HG03342 (cell line): ENCODE measurements around the gene RHOT2.

Source experiments
- ATAC-seq: cut with Tn5 transposase; IDR thresholded peaks from one replicate; pipeline ENCODE4 v1.9.1; 2021; ENCODE audit warnings: mild to moderate bottlenecking, moderate library complexity; ENCODE audit not compliant: unreplicated experiment

The RHOT2 gene

DNA sequence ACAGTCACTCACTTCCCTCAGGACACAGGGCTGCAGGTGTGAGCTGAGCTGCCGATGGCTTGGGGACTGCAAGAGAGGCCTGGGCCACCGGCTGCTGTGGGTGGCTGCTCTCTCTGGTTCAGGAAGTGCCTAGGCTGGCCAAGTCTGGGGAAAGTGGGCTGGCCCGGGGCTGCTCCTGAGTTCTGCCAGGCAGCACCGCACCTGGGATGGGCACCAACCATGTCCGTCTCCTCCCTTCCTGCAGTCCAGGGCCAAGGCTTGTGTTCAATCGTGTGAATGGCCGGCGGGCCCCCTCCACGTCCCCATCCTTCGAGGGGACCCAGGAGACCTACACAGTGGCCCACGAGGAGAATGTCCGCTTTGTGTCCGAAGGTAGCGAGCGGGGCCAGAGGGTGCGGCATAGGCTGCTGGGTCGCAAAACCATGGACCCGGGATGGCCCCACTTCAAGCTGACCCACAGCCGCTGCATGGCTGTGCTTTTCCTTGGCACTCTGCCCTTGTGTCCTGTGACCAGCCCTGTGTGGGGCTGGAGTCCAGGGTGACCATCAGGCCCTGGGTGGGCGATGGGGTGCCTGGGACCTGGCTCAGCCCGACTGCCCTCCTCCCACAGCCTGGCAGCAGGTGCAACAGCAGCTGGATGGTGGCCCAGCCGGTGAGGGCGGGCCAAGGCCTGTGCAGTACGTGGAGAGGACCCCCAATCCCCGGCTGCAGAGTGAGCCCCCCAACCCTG, 20.6 kb upstream of the RHOT2 start:
- no peak for ATAC-seq

GRCh38 chr16:648071-648780, 19.7 kb upstream of the RHOT2 start:
- no peak for ATAC-seq

DNA sequence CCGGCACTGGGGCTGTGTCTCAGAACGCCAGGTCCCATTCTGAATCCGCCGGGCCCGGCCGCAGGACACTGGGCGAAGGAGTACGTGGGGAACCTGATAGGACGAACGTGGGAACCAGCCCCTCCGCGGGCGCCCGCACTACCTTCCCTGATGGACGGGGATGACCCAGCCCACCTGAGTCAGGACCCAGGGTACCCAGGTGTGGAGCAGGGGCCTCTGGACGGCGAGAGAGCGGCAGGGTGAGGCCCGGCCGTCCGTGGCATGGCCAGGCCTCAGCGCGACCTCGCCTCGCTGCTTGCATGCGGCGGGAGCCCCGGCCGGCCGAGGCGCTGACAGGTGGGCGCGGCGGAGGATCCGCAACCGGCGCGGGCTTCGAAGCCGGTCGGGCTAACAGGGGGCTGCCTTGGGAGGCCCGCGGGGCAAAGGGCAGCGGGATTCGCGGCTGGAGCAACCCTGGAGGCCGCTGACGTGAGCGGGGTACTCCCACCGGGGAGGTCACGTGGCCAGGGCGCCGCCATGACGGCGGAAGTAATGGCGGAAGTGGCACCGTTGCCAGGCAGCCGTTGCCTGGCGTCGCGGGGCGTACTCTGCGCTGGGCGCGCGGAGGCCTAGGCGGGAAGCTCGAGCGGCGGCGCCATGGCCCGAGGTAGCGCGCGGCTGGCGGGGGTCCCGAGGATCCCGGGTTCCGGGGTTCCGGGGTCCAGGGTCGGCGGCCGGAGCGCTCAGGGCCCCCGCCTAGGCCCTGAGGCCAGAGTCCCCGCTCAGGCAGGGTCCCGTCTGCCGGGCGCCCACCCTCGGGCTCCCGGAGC, 18.9 kb upstream of the RHOT2 start, which contains the start of gene WDR90:
Gene WDR90 (plus strand): TSS at position 585 of the 809 bp plus-strand sequence. CDS start 52 bp downstream, at position 637.
- peak; percentile 76 for ATAC-seq

- peak; percentile 10 for ATAC-seq
Observed at GRCh38 chr16:649631-650030, 18.3 kb upstream of the RHOT2 start.

DNA sequence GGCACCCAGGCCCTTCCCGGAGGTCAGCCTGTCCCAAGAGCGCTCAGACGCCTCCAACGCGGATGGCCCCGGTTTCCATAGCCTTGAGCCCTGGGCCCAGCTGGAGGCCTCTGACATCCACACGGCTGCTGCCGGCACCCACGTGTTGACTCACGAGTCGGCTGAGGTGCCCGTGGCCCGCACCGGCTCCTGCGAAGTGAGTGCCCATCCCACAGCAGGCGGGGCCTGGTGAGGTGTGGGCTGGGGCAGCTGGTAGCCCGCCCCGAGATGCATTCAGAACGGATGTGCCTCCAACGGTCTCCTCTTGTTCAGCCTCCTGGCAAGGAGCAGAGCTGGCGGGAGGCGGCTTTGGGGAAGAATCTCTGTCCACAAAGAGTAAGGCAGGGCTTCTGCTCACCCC, 16.1 kb upstream of the RHOT2 start:
- no peak for ATAC-seq

DNA sequence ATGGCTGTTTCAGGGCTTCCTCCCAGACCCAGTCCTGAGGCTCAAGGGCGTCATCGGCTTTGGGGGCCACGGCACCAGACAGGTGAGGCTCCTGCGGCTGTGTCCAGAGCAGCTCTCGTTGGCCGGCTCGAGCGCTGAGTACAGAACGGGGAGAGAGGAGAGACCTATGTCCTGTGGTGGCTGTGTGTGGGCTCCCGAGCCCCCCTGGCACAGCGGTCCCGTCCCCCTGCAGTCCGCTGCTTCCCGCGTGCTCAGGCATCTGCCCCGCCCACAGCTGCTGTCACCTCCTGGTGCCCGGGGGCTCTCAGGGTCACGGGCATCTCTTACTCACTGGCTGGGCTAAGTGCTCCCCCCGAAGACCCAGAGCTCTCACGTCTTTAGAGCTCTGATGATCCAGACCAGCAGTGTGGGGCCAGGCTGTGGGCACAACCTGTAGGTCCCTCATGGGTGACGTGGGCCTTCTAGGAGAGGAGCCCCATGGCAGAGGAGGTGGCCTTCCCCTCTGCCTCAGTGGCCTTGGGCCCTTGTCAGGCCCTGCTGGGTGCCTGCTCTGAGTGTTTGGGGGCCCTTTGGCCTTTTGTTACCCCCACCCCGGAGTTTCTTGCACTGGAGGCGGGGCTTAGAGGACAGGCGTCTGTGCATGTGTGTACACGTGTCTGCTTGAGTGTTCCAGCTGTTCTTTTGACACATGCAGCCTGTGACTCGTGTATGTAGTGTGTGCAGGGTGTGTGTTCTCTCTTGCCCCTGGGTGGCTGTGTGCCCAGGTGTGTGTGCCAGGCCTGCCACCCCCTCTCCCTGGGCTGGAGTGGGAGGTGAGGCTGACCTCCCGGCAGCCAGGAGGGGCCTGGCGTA, 15.3 kb upstream of the RHOT2 start:
- no peak for ATAC-seq

GRCh38 chr16:654034-654433, 13.9 kb upstream of the RHOT2 start:
- no peak for ATAC-seq

DNA sequence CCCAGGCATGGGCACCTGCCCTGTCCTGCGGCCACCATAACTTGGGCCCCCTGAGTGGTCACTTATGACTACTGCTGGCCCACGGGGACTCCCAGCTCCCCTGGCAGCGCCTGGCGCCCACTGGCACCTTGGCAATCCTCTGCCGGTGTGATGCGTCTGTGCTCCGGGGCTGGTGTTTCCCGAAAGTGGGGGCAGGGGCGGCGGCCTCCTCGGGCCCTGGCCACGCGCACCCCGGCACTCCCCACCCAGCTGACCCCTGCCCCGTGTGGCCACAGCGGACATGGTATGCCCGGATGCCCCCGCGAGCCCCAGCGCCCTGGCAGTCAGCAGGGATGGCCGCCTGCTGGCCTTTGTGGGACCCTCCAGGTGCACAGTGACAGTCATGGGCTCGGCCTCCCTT, 10.4 kb upstream of the RHOT2 start:
- ATAC-seq, result no peak

DNA sequence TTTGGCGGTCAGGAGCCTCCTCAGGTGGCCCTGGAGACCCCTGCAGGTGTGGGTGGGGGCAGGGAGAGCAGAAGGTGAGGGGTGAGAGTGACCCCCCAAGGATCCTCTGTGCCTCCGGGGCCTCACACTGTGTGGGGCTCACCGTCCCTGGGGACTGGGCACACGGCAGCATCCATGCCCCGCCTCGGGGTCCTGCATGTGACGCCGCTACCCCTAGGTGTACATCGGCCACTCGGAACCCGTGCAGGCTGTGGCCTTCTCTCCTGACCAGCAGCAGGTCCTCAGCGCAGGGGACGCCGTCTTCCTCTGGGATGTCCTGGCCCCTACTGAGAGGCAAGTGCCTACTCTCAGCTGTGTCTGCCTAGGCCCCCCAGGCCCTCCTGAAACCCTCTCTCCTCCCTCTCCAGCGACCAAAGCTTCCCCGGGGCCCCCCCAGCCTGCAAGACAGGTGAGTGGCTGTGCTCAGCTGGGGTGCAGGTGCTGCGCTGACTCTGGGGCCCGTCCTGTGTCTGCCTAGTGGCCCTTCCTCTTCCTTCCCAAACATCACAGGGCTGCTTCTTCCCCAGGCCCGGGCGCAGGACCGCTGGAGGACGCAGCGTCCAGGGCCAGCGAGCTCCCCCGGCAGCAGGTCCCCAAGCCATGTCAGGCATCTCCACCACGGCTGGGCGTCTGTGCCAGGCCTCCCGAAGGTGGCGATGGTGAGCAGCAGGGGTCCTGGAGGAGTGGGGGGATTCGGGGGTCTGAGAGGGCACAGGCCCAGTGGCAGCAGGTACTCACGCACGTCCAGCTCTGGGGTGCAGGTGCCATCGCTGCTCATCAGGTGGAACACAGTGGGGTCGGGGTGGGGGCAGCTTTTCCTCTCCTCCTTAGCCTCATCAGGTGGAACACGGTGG, 9.0 kb upstream of the RHOT2 start:
- ATAC-seq, result no peak

DNA sequence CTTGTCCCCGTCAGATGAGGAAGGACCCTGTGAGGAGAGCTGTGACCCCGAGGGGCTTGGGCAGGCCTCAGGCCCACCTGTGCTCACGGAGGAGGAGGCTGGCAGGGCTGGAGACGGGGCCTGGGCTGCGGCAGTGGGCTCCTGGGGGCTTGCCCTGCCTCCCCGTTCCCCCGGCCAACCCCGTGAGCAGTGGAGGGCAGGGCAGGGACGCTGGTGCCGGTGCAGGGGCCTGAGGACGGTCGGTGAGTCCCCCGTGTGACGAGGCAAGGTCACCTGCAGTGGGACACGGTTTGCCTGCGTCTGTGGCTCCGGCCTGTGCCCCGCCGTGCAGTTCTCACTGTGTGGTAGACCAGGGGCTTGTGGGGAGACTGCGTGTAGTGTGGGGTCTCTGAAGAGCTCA, 8.3 kb upstream of the RHOT2 start:
- no peak for ATAC-seq

GRCh38 chr16:660132-660458, 7.8 kb upstream of the RHOT2 start:
- ATAC-seq, result no peak

GRCh38 chr16:660459-661183, 7.3 kb upstream of the RHOT2 start:
- peak; percentile 48 for ATAC-seq

DNA sequence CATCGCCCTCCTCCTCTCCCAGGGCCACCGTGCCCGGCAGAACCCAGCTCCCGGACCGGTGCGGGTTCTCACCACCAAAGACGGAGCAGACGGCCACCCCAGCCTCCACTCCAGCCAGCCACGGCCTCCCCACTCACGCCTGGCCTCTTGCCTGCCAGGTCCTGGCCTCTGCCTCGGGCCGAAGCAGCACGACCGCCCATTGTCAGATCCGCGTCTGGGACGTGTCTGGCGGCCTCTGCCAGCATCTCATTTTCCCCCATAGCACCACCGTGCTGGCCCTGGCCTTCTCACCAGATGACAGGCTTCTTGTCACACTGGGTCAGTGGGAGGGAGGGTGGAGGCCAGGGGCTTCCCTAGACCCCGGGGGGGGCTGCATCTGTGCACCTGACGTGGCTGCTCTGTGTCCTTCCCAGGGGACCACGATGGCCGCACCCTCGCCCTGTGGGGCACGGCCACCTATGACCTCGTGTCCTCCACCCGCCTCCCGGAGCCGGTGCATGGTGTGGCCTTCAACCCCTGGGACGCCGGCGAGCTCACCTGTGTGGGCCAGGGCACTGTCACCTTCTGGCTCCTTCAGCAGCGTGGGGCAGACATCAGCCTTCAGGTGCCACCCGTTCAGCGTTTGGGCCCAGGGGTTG, 6.6 kb upstream of the RHOT2 start:
- no peak for ATAC-seq

- no peak for ATAC-seq
Observed at GRCh38 chr16:662095-662494, 5.8 kb upstream of the RHOT2 start.

GRCh38 chr16:662597-662996, 5.3 kb upstream of the RHOT2 start:
- no peak for ATAC-seq

- no peak for ATAC-seq
Observed at GRCh38 chr16:666572-666971, 1.4 kb upstream of the RHOT2 start.

DNA sequence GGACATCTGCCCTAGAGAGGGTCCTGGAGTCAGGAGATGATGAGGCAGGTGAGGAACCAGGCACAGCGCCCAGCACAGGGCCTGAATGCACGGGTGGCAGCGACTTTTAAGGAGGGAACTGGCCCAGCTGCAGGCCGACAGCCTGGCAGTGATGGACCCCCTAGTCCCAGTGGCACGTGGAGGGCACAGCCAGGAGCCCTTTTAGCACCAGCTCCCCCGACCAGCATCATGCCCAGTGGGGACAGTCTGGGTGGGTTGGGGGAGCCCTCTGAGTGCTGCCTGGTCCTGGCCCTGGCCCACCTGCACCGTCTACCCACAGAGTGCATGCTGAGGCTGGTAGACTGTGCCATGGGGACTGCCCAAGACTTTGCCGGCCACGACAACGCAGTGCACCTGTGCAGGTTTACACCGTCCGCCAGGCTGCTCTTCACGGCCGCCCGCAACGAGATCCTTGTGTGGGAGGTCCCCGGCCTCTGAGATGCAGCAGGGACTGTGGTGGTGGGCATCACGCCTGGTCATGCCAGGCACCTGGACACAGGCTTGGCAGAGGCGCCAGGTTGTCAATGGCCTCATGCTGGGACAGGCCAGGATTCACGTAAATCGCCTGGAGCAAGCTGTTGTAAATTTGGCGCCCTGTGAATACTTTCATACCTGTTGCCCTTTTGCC, 686 bp upstream of the RHOT2 start:
- no peak for ATAC-seq

DNA sequence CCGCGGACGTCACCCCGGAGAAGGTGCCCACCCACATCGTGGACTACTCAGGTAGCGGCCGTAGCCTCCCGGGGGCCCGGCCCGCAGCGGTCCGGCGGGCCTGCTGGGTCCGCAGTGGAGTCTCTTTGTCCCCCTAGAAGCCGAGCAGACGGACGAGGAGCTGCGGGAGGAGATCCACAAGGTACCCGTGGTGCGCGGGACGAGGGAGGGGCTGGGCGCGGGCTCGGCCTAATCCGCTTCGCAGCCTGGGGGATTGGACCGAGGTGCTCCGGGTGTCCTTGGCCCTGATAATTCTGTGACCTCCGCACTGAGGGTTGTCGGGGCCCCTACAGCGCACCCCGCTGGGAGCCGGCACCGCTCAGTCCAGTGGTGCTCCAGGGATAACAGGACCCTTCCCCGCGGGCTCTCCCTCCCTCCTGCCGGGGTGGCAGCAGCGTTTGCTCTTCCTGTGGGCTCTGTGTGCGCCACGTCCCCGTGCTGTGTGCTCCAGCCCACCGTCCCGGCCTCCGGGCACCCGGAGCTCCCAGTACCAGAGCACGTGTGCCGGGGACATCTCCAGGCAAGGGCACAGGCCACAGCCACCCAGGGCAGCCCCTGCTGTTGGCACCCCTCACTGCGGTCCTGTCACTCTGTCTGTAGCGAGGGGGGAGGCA, 713 bp downstream of the RHOT2 start:
- ATAC-seq, result no peak
